T-helper 9 cell (primary cell): ENCODE results near the gene SLC27A3.
"Not testable (repeated sequence)": the region's sequence is repeated elsewhere in the genome, so short reads cannot be mapped to it uniquely, and the experiment has no call there.

ENCODE experiments used
- DNase-seq: peaks from one replicate; pipeline ENCODE4 v3.0.0-alpha.2; 2020

Gene SLC27A3

DNA sequence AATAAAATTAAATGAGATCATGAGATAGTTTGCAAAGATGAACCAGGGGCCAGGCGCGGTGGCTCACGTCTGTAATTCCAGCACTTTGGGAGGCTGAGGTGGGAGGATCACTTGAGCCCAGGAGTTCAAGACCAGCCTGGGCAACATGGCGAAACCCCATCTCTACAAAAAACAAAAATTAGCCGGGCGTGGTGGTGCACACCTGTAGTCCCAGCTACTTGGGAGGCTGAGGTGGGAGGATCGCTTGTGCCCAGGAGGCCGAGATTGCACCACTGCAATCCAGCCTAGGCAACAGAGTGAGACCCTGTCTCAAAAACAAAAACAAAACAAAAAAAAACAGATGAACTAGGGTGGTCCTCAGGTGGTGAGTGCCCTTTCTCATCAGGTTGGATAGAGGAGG lies 7.4 kb downstream of the SLC27A3 start:
- DNase-seq = not testable (repeated sequence)

DNA sequence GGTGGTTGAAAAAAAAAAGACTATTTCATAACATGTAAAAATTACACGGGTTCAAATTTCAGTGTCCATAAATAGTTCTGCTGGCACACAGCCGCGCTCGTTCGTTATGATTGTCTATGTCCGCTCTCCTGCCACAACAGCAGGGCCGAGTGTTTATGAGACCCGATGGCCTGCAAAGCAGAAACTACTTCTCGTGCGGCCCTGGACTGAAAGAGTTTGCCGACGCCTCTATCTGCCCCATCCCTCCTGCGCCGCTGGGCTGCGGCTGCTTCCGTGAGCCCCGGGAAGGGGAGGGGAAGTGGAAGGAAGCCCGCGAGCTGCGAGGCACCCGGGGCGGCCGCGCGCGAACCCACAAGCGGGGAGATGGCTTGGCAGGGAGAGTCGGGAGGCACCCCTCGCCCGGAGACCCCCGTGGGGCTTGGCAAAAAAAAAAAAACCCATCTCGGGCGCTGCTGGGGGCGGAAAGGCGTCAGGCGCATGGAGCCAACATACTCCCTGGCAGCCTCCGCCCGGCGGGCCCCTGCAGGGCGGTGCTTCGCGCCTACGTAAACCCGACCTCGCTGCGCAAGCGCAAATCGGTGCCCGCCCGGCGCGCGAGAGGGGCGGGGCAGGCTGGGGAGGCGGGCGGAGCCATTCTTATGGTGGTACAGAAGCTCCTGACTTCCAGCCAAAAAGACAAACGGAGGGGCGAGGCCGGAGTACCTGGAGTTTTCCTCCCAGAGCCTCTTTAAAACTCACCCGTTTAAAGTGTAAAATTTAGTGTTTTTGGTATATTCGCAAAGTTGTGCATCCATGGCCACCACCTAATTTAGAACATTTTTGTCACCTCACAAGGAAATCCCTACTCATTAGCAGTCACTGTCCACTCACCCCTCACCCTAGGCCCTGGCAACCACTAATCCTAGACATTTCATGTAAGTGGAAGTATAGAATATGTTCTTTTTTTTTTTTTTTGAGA lies 8.3 kb downstream of the SLC27A3 start:
- peak; percentile 84 for DNase-seq

DNA sequence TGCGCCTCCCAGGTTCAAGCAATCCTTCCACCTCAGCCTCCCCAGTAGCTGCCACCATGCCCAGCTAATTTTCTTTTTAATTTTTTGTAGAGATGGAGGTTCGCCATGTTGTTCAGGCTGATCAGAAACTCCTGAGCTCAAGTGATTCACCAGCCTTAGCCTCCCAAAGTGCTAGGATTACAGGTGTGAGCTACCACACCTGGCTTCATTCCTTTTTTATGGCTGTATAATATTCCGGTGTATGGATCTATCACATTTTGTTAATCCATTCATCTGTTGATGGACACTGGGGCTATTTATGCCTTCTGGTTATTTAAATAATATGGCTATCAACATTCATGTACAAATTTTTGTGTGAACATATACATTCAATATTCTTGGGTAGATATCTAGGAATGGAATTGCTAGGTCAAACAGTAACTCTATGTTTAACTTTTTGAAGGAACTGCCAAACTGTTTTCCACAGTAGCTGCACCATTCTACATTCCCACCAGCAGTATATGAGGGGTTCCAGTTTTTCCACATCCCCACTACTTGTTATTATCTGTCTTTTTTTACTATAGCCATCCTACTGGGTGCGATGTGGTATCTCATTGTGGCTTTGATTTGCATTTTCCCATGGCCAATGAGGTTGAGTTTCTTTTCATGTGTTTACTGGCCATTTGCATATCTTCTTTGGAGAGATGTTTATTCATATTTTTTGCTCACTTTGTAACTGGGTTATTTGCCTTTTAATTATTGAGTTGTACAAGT lies 11.0 kb downstream of the SLC27A3 start:
- DNase-seq = no peak

GRCh38 chr1:153789478-153790034 lies 14.3 kb downstream of the SLC27A3 start:
- no peak for DNase-seq

DNA sequence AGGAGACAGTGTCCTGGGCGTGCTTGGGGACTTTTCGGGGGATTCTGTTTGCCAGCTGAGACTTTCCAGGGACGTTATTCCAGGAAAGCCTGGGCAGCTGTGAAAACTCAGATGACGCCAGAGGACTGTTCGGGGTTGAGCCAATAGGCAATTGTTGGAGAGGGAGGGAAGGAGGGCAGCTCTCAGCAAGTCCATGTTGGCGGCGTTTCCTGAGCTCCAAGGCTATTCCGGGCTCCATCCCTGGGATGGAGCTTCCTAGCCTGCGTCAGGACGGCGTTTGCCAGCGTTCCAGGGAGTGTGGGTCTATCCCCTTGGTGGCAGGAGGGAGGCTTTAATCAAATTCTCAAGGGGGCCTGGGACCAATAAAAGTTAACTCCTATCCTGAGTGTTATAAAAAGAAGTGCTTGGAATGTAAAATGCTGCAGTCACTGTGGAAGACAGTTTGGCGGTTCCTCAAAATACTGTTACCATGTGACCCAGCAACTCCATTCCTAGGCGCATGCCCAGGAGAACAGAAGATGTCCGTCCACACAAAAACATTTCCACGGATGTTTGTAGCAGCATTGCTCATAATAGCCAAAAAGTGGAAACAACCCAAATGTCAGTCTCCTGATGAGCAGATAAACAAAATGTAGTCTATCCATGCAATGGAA lies 15.2 kb downstream of the SLC27A3 start:
- no peak for DNase-seq

DNA sequence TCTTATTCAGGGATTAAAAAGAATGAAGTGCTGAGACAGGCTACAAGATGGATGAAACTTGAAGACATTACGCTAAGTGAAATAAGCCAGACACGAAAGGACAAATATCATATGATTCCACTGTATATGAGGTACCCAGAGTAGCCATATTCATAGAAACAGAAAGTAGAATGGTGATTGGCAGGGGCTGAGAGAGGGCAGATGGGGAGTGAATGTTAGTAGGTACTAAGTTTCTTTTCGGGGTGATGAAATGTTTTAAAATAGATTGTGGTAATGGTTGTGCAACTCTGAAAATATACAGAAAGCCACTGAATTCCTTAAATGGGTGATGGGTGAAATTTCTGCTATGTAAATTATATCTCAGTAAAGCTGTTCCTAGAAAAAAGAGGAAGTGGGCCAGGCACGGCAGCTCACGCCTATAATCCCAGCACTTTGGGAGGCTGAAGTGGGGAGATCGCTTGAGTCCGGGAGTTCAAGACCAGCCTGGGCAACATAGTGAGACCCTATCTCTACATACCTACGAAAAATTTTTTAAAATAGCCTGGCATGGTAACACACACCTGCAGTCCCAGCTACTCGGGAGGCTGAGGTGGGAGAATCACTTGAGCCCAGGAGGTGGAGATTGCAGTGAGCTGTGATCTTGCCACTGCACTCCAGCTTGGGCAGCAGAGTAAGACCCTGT lies 15.9 kb downstream of the SLC27A3 start:
- no peak for DNase-seq

DNA sequence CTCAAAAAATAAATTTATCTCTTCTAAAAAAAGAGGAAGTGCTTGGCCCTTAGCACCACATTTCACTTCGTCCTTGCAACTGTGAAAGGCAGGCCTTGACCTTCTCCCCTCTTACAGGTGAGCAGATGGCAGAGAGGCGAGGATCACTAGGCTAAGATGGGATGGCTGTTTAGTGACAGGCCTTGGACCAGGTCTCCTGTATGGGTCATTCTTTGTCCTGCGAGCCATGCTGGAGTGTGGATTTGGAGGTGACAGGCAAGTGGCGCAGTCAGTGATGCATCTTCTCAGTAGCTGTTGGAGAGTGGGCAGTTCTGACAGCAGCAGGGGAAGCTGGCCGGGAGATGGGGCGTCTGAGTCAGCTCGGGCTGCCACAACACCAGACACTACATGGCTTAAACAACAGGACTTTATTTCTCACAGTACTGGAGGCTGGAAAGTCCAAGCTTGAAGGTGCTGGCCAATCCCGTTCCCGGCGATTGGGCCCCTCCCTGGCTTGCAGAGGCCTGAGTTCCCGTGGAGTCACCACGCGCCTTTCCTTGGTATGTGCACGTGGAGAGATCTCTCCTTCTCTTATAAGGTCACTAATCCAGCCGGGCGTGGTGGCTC lies 16.5 kb downstream of the SLC27A3 start:
- no peak for DNase-seq

GRCh38 chr1:153792631-153793041 lies 17.4 kb downstream of the SLC27A3 start:
- no peak for DNase-seq

DNA sequence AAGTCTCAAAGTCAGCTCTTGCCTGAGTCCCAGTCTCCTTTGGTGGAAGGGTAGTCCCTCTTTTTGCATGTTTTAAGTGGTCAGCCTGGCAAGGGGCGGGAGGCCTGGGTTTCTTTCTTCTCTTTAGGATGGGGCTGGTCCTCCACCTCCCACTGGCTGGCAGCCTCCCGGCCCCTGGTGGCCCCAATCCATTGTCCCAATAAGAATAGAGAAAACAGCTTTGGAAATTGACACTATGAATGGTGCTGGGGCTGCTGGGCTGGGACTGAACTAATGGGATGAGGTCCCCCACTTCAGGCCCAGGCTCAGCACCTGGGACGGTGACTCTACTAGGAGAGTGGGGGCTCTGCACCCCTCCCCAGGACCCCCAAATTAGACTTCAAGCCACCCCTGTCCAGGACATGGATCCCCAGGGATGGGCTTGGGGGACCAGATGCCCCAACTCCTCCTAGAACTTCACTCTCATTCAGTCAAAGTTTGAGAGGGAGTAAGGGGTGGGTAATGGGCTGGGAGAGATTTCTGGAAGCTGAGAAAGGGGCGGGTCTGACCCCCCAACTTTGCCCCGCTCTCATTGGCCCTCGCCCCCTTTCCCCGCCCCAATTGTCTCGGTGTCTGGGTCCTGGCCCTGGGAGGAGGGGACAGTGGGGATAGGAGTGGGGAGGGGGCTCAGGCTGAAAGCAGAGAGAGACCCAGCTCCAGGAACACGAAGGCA lies 18.2 kb downstream of the SLC27A3 start:
- DNase-seq = no peak

GRCh38 chr1:153793973-153794615 lies 18.9 kb downstream of the SLC27A3 start:
- DNase-seq = no peak

- no peak for DNase-seq
These were observed 19.6 kb downstream of the SLC27A3 start for GRCh38 chr1:153794624-153795329.

DNA sequence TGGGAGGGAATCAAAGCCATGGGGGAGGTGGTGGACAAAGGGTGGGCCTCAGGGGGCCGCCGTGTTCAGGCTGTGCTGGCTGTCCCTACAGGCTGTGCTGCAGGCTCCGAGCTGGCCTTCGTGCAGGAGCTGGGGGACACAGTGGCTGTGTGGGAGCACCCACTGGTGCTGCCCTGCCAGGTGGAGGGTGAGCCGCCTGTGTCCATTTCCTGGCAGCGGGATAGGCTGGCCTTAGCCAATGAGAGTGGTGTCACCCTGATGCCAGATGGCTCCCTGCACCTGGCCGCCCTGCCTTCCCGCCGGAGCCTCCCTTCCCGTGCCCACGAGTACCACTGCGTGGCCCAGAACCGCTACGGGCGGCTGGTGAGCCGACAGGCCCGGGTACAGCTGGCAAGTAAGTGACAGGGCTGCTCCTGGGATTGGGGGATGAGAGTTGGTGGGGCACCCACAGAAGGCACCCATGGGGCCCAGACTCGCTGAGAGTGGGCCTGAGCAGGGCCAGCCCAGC lies 20.2 kb downstream of the SLC27A3 start:
- no peak for DNase-seq

DNA sequence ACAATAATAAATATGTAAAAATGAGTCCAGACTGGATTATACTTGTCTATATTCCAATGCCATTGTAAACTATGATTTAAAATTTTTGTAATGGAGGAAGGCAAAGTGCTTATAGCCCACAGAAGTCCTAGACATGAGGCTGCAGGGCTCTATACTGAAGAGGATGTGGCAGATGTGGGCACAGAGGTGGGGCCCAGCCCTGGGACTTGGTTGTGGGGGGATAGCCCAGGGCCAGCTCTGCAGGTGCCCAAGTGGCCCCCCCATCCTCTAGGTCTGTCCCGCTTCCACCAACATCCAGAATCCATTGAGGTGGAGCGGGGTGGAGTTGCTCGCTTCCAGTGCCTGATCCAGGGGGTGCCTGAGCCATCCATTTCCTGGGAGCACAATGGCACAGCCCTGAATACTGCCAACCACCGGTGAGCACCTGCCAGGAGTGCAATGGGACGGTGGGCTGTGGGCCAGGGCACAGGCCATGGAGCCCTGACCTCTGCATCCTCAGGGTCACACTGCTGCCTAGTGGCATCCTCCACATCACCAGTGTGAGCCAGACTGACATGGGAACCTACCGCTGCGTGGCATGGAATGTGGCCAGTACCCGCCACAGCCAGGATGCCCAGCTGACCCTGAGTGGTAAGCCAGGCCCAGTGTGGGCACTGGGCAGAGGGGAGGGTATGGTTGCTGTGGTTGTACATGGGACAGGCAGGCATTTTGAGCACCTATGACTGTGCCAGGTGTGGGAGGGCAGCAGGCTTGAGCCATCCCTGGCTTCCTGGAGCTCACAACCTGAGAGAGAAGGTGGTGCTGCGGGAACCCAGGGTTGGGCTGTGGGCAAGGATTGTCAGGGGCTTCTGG lies 21.0 kb downstream of the SLC27A3 start:
- no peak for DNase-seq

- peak; percentile 83 for DNase-seq
These were observed 21.8 kb downstream of the SLC27A3 start for GRCh38 chr1:153796786-153797659.

DNA sequence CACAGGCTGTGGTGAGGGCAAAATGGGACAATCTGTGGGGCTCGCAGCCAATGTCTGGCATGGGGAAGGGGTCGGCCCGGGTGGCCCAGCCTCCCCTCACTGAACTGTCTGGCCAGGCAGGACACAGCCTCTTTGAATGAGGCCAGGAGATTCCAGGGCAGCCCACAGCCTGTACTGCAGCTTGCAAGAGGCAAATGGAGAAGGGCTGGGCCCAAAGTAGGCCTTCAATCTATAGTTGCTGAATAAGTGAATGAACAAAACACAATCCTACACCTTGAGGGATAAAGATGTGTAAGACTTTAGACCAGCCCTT lies 23.2 kb downstream of the SLC27A3 start:
- DNase-seq = no peak

- no peak for DNase-seq
These were observed 23.8 kb downstream of the SLC27A3 start for GRCh38 chr1:153799016-153799415.

- no peak for DNase-seq
These were observed 24.6 kb downstream of the SLC27A3 start for GRCh38 chr1:153799566-153800465.
